ENCODE measurements around the gene KANK2. TPM values are rescaled to one million over a fixed set of nuclear protein-coding genes. Genes with fewer than 3 reads are reported as not detected.
"Not testable (repeated sequence)": the region's sequence is repeated elsewhere in the genome, so short reads cannot be mapped to it uniquely, and the experiment has no call there.

The KANK2 gene
- total and polyA plus RNA-seq, 10 of the 15 experiments (the other 5 are each of a cell fraction or from before 2014, with no cell fraction given): 4.9 to 33.0 (median 21.0) TPM

DNA sequence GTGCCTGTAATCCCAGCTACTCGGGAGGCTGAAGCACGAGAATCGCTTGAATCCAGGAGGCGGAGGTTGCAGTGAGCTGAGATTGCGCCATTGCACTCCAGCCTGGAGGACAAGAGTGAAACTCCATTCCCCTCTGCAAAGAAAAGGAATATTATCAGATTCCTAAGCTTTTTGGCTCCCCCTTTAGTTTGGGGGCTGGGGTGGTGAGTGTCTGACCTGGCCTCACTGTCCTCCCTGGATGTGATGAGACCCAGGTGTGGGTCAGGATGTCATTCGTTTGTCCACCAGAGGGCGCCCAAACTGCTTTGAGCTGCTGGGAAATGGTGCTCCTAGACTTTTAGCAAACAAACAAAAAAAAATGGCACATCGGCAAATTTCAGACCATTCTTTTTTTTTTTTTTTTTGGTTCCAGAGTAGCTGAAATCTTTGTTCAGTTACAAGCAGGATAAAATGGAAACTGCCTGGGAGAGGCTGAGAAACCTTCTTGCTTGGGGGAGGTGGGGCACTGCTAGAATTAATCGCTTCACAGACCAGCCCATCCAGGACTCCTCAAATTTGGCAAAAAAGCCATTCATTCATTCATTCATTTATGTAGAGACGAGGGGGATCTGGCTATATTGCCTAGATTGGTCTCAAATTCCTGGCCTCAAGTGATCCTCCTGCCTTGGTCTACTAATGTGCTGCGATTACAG, 71.2 kb downstream of the KANK2 start (continued):
- no peak for TF ChIP-seq CHD2 (IDR thresholded peaks at IDR 0.05; ENCODE audit: borderline replicate concordance, low read depth, low read length)
- TF ChIP-seq TCF12 (IDR thresholded peaks at IDR 0.05; ENCODE audit: low read depth, low read length): peak; percentile 50; the same call in 1 of the 2 replicates
- no peak for TF ChIP-seq RAD51 (IDR thresholded peaks at IDR 0.05)

GRCh38 chr19:11124157-11124556, 73.2 kb downstream of the KANK2 start:
- intact Hi-C loops (cut with micrococcal nuclease; ENCODE audit: unreplicated experiment); H2AFZ ChIP-seq (ENCODE audit: control insufficient read depth, low read depth, low read length); SMC1A ChIA-PET (ENCODE audit: uncharacterized antibody, unreplicated experiment); BruUV-seq (replicated peaks); H3K27ac ChIP-seq (ENCODE audit: control insufficient read depth, insufficient read depth); H3K27me3 ChIP-seq (replicated peaks in 1 of 2; ENCODE audit: control insufficient read depth in 2 of 2, insufficient read depth in 2 of 2, low read length in 1 of 2); FAIRE-seq; DNase-seq (ENCODE audit: low read depth, low spot score); H4K20me1 ChIP-seq (ENCODE audit: control insufficient read depth, insufficient read depth); H3K9ac ChIP-seq (ENCODE audit: control insufficient read depth, insufficient read depth, low read length); ATAC-seq; POLR2A ChIA-PET; H3K4me1 ChIP-seq (ENCODE audit: control insufficient read depth, insufficient read depth, low read length); H3K79me2 ChIP-seq (ENCODE audit: control insufficient read depth, insufficient read depth, low read length); RAD21 ChIA-PET (ENCODE audit: unreplicated experiment); H3K9me3 ChIP-seq (replicated peaks; ENCODE audit: control insufficient read depth, insufficient read depth, low read length); in situ Hi-C loops (cut with MboI); H3K4me2 ChIP-seq (ENCODE audit: control insufficient read depth, insufficient read depth); H3K4me3 ChIP-seq: not testable (repeated sequence)
- peaks cover 25 to 29% of the 10 kb centered on the region in 2 experiments; a peak in 3 of 4 replicates for H3K36me3 ChIP-seq (ENCODE audit: control insufficient read depth in 2 of 2, insufficient read depth in 2 of 2, low read length in 1 of 2)
- 100% methylated on average over 4 of the region's 4 CpGs for WGBS (ENCODE audit: insufficient coverage, insufficient replicate concordance, low lambda C conversion rate, missing lambda C conversion rate)
- CTCF ChIA-PET: interaction anchor here (2.8 to 3.1 kb wide), 2 partner anchors 30 to 182 kb away, joined by 13 to 22 read pairs; no protein-coding TSS in a partner anchor

- H3K27ac ChIP-seq (ENCODE audit: control insufficient read depth, insufficient read depth): no peak overlapping the region
- no peak overlapping the region for H3K4me3 ChIP-seq
- H3K27me3 ChIP-seq (replicated peaks in 1 of 2; ENCODE audit: control insufficient read depth in 2 of 2, insufficient read depth in 2 of 2, low read length in 1 of 2): no peaks in the 10 kb centered on the region
- TF ChIP-seq ZNF384 (IDR thresholded peaks at IDR 0.05; ENCODE audit: borderline replicate concordance, low read depth, low read length) (no peak), RCOR1 (conservative IDR thresholded peaks at IDR 0.05; ENCODE audit: low read depth, low read length) (no peak), NFYB (IDR thresholded peaks at IDR 0.05; ENCODE audit: insufficient read depth, low read depth, low read length) (no peak), NFXL1 (IDR thresholded peaks at IDR 0.05; ENCODE audit: borderline replicate concordance) (no peak)
- TF ChIP-seq, protein P1, sequence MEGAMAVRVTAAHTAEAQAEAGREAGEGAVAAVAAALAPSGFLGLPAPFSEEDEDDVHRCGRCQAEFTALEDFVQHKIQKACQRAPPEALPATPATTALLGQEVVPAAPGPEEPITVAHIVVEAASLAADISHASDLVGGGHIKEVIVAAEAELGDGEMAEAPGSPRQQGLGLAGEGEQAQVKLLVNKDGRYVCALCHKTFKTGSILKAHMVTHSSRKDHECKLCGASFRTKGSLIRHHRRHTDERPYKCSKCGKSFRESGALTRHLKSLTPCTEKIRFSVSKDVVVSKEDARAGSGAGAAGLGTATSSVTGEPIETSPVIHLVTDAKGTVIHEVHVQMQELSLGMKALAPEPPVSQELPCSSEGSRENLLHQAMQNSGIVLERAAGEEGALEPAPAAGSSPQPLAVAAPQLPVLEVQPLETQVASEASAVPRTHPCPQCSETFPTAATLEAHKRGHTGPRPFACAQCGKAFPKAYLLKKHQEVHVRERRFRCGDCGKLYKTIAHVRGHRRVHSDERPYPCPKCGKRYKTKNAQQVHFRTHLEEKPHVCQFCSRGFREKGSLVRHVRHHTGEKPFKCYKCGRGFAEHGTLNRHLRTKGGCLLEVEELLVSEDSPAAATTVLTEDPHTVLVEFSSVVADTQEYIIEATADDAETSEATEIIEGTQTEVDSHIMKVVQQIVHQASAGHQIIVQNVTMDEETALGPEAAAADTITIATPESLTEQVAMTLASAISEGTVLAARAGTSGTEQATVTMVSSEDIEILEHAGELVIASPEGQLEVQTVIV (IDR thresholded peaks at IDR 0.05; ENCODE audit: borderline replicate concordance, partially characterized antibody): no peak
- H3K9ac ChIP-seq (ENCODE audit: control insufficient read depth, insufficient read depth, low read length): no peak overlapping the region
- DNase-seq (ENCODE audit: low read depth, low spot score) (no peak), FAIRE-seq (no peak), ATAC-seq (no peak)
- ChIA-PET CTCF (no interaction called here), RAD21 (ENCODE audit: unreplicated experiment) (no interaction called here), POLR2A (interaction anchor here (0.6 kb wide), 1 partner anchor 317 kb away, joined by 3 read pairs; no protein-coding TSS in a partner anchor), SMC1A (ENCODE audit: uncharacterized antibody, unreplicated experiment) (interaction anchor here (0.7 kb wide), 1 partner anchor 169 kb away, joined by 3 read pairs; no protein-coding TSS in a partner anchor)
- WGBS (ENCODE audit: insufficient coverage, insufficient replicate concordance, low lambda C conversion rate, missing lambda C conversion rate): 89% methylated on average over 13 of the region's 13 CpGs
- H3K4me2 ChIP-seq (ENCODE audit: control insufficient read depth, insufficient read depth): no peak overlapping the region
- no peaks in the 10 kb centered on the region for H3K4me1 ChIP-seq (ENCODE audit: control insufficient read depth, insufficient read depth, low read length)
- H4K20me1 ChIP-seq (ENCODE audit: control insufficient read depth, insufficient read depth): no peaks in the 10 kb centered on the region
- H3K9me3 ChIP-seq (replicated peaks; ENCODE audit: control insufficient read depth, insufficient read depth, low read length): no peaks in the 10 kb centered on the region
- no peaks in the 10 kb centered on the region for H3K79me2 ChIP-seq (ENCODE audit: control insufficient read depth, insufficient read depth, low read length)
- in situ Hi-C loops (cut with MboI) (no loop called here), intact Hi-C loops (cut with micrococcal nuclease; ENCODE audit: unreplicated experiment) (no loop called here)
- no TSS peak for BruUV-seq (replicated peaks)
- H2AFZ ChIP-seq (ENCODE audit: control insufficient read depth, low read depth, low read length): no peak overlapping the region
- peaks cover 26 to 31% of the 10 kb centered on the region in 2 experiments; a peak in 3 of 4 replicates for H3K36me3 ChIP-seq (ENCODE audit: control insufficient read depth in 2 of 2, insufficient read depth in 2 of 2, low read length in 1 of 2)
Observed at GRCh38 chr19:11123114-11123513, 74.2 kb downstream of the KANK2 start.

Measured in GM12878 (cell line).